SU-DHL-6 (cell line): ENCODE measurements around the gene RPS6KA5.

ENCODE experiments used
- EZH2phosphoT487 ChIP-seq: fragments of 200-600 bp; sonication (generic), shearing (Covaris generic); conservative IDR thresholded peaks from 2 replicates; pipeline ENCODE4 v1.6.1; 2018; ENCODE audit warnings: mild to moderate bottlenecking, antibody characterized with exemption, low read length, moderate library complexity, mixed read lengths
- TF ChIP-seq, protein P1 (sequence below): fragments of 200-600 bp; sonication (generic); IDR thresholded peaks from one replicate; pipeline ENCODE4 v1.5.1; 2017; ENCODE audit warnings: antibody characterized with exemption, mild to moderate bottlenecking, low read length, moderate library complexity; ENCODE audit not compliant: insufficient read depth, poor library complexity, severe bottlenecking

DNA sequence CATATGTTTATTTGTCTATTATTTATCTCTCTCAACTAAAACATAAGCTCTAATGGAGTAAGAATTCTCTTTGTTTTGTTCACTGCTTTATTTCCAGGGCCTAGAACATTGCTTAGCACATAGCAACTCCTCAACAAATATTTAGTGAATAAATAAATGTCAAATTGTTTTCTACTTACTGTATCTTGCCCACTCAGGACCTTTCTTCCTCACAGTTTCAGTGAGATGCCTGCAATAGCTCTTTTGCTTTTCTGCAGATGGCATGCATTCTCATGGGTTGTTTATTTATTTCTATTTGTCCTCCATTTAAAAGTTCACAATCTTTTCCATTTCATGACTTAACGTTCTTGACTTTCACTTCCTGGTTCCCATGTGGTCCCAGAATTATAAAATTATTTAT, 149.3 kb downstream of the RPS6KA5 start:
- TF ChIP-seq, protein P1, sequence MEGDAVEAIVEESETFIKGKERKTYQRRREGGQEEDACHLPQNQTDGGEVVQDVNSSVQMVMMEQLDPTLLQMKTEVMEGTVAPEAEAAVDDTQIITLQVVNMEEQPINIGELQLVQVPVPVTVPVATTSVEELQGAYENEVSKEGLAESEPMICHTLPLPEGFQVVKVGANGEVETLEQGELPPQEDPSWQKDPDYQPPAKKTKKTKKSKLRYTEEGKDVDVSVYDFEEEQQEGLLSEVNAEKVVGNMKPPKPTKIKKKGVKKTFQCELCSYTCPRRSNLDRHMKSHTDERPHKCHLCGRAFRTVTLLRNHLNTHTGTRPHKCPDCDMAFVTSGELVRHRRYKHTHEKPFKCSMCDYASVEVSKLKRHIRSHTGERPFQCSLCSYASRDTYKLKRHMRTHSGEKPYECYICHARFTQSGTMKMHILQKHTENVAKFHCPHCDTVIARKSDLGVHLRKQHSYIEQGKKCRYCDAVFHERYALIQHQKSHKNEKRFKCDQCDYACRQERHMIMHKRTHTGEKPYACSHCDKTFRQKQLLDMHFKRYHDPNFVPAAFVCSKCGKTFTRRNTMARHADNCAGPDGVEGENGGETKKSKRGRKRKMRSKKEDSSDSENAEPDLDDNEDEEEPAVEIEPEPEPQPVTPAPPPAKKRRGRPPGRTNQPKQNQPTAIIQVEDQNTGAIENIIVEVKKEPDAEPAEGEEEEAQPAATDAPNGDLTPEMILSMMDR: no peak
- TF ChIP-seq EZH2phosphoT487: no peak
